Hematopoietic multipotent progenitor cell treated with erythropoietin and hydrocortisone succinate and interleukin-3 and kit ligand, for 6 days (in vitro differentiated cells): Measurements from ENCODE around the gene LRRC32.
"Not testable (repeated sequence)": the region's sequence is repeated elsewhere in the genome, so short reads cannot be mapped to it uniquely, and the experiment has no call there.

ENCODE experiments used
- DNase-seq: peaks from one replicate; pipeline ENCODE4 v3.0.0-alpha.2; 2015

LRRC32 gene

DNA sequence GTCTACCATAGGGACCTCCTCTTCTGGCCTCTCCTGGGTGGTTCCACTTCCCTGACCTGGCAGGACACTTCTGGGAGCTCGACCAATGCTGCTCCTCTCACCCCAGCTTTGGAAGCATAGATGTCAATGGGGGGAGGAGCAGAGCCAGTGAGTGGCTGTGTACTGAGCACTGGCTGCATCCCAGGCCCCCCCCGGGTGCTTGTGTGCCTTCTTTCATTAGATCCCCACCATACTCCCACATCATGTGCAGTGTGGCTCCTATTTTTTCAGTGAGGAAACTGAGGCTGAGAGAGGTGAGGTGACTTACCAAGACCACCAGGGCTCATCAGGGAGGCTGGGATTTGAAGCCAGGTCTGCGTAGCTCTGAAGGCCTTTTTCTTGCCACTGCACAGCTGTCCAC is 44.3 kb downstream of the LRRC32 start:
- DNase-seq = no peak

DNA sequence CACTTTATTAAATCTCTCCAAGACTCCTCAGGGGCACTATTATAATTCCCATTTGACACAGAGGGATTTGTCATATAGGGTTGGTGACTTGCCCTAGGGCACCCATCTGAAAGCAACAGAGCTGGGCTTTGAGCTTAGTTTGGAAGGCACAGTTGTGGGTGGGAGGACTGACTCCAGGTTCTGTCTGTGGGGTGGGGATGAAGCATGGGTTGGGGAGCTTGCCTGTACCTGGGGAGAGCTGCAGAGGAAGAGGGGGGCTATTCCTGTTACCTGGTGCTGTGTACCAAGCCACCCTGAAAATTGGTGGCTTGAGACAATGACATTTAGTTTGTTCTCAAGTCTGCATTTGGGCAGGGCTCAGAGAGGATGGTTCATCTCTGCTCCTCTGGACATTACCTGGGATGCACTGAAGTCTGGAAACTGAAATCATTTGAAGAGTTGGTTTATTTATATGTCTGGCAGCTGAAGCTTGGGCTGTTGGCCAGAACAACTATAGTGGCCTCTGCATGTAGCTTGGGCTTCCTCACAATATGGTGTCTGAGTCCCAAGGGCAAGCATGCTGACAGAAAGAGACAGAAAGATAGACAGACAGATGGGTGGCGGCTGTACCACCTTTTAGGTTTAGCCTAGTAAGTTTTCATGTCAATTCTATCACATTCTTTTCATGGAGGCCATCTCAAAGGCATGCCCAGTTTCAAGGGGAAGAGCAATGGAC is 44.9 kb downstream of the LRRC32 start:
- DNase-seq = no peak

DNA sequence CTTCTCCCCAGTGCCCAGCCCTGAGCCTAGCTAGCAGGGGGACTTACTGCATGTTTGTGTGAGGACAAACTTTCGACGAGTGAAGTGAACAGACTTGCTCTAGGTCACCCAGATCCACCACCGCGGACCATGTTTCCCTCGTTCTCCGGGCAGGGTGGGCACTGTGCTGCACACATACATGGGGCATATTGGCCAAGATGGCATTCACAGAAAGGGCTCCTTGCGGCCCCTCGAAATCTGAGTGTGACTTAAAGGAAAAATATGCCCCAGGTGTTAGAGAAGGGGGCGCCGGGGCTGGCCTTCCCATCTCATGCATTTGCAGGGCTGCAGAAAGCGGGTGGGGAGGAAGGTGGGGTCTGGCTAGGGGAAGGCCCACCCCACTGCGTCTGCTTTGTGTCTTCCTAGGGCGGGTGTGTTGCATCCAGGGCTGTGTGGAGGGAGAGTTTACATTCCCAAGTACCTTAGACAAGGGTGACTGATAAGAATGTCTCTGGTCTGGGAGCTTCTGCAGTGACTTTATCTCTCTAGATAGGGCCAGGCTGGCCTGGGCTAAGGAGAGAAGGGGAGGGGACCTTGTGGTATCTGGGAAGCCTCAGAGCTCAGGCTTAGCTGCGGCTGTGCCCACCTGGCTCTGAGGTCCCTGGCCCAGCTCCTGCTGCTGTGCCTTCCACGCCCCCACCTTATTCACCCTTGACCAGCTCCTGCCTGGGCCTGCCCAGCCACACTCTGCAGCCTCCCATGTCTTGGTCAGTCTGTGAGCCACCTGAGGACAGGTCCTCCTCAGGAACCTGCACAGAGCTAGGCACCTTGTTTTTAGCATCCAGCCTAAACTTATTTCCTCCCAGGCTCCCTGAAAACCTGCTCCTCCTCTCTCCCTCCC is 45.8 kb downstream of the LRRC32 start:
- peak; percentile 27 for DNase-seq

DNA sequence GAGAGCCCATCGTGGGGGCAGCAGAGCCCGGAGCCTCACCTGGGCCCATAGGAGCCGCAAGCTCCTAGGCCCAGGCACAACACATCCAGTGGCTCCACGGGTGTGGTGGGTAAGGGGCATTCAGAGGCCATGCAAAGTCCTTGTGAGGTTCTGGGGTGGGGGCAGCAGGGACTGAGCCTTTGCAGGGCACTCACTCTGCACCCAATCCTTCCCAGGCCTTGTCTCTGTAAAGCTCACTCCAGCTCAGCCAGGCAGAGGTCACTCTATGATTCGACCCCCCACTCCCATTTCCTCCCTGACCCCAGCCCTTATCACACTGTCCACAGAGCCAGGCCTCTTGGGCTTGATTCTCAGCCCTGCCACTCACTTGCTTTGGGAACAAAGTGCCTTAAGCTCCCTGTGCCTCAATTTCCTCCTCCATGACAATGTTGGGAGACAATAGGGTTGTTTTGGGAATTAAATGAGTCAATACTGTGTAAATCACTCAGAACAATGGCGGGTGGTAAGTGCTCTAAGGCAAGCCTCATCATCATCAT is 46.6 kb downstream of the LRRC32 start:
- DNase-seq = no peak

DNA sequence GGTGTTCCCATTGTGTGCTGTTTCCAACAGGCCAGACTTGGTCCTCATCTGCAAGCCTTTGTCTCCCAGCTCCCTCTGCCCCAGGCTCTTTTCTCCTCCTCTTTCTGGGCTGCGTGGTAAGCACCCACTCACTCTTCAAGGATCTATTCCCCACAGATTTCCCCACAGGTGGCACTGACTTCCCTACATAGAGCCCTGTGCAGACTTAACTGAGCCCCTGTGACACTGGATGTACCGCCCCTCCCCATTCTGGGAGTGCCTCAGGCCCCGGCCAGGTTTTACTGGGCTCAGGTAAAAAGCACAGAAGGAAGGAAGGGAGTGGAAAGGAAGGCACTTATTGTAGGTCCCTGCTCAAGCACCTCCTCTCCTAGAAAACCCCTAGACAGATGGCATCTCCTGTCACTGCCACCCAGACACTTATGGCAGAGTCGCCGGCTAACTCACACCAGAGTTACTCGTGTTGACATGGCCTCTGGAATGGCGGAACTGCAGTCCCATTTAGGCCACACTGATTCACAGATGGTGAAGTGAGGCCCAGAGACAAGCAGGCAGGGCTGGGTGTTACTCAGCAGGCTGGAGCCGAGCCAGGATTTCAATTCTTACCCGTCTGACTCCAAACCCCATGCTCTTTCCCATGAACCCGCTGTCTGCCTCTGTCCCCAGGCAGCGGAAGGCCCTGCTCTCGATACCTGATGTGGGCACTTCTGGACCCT is 47.2 kb downstream of the LRRC32 start:
- DNase-seq = peak; percentile 39

- no peak for DNase-seq
Measured at GRCh38 chr11:76622493-76623094, 48.0 kb downstream of the LRRC32 start.

- DNase-seq = no peak
Measured at GRCh38 chr11:76621868-76622267, 48.7 kb downstream of the LRRC32 start.

DNA sequence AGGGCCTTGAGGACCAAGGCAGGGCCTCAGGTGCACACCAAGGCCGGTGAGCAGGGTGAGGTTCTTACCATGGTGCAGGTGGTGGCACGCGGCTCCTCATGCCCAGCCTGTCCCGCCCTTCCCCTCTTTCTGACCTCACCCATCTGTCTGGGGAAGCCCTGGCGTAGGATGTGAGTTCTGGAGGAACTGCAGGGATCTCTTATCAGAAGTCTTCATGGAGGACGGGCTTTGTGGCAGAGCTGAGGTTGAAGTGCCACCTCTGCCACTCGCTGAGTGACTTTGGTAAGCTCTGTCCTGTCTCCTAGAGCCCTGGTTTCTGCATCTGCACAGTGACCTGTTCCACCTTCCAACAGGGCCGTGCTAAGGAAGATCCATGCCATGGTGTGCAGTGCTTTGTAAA is 49.1 kb downstream of the LRRC32 start:
- DNase-seq = no peak

- DNase-seq = no peak
Measured at GRCh38 chr11:76620489-76620888, 50.1 kb downstream of the LRRC32 start.

- DNase-seq = not testable (repeated sequence)
Measured at GRCh38 chr11:76619801-76620200, 50.7 kb downstream of the LRRC32 start.

DNA sequence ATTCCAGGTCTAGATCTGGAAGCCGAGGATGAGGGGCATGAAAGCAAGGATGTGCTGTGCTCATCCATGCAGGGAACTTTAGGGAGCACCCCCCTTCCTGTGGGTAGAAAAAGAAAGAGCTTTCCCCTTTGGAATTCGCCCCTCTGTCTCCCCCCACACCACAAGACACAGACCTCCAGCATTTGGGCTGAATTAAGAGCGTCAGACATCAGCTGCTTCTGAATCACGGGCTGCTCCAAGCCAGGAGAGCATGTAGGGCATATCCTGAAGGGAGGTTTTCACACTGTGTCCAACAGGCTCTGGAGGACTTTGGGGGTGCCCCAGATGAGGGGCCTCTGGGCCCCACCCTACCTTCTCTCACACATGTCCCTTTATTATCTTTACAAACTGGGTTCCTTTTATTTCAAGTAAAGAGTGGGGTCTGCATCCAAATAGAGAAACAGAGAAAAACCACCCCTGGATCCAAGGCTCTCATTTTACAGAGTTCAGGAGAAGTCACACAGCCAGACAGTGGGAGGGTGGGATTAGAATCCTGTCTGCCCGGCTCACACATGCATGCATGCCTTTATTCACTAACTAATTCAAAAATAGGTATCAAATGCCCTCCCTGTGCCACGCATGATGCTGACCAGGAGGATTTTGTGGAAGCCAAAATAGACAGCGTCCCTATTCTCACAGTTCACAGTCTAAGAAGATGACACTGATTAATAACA is 52.8 kb downstream of the LRRC32 start:
- no peak for DNase-seq

DNA sequence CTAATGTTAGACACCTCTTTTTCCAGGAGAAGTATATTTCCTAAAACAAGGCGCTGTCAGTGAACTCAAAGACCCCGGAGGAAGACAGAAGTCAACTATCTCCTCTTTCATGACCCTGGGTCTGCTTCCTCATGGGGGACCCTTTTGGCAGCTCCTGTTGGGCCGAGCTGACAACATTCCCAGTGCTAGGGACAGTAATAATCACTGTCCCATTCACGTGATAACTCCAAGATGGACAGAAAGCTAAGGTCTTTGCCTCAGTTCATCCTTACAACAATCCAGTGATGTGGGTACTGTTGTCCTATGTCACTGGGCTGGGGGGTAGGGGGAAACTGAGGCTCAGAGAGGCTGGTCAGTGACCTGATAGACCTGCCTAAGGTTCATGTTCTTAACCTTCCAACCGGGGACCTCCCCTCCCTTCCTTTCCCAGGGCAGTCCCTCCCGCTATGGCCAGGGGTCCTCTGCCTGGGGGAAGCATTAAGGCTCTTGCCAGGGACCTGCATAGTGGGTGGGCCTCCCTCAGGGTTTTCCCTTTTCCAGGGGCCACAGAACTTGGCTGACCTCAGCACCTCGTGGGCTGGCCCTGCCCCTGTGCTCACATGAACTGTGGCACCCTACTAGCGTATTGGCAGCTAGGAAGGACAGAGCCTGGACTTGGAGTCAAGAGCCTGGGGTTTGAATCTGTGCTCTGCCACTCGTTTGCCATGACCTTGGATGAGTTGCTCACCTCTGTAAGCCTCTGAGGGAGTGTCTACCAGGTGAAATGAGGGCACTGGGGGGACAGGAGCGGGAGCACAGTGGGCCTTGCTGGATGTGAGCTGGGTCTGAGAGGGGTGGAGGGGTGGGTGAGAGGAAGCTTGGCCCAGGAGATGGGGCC is 53.6 kb downstream of the LRRC32 start:
- no peak for DNase-seq

GRCh38 chr11:76615950-76616349 is 54.6 kb downstream of the LRRC32 start:
- no peak for DNase-seq

DNA sequence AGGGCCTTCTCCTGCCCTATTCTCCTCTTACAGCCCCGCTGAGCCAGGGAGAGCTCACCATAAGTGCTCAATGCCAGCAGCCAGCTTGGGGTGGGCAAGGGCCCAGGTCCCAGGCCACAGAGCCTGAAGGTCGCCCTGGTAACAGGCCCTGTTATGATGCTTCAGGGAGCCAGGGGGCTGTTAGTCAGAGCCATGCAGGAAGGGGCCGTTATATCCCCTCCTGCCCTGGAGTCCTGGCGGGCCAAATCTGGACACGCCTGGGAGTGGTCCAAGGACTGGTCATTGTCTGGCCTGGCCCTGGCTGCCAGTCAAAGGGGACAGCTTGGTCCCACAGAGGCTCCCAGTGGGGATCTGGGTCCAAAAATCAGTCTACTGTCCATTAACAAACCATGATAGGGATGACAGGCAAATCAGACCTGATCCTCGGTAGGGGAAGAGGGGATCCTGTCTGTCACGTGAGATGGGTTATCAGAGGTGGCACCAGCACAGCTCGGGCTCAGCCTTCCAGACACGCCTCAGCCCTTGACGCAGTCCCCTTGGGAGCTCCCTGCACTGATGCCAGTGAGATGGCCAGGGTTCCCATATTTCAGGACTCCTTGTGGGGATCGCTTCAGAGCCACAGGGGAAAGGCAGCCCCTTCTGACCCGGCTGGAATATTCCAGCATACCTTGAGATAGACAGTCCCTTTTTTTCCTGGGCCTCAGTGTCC is 55.9 kb downstream of the LRRC32 start:
- no peak for DNase-seq

- DNase-seq = no peak
Measured at GRCh38 chr11:76613901-76614300, 56.6 kb downstream of the LRRC32 start.

- no peak for DNase-seq
Measured at GRCh38 chr11:76612226-76612625, 58.3 kb downstream of the LRRC32 start.

- DNase-seq = no peak
Measured at GRCh38 chr11:76610871-76611475, 59.6 kb downstream of the LRRC32 start.

- DNase-seq = no peak
Measured at GRCh38 chr11:76610371-76610770, 60.2 kb downstream of the LRRC32 start.

DNA sequence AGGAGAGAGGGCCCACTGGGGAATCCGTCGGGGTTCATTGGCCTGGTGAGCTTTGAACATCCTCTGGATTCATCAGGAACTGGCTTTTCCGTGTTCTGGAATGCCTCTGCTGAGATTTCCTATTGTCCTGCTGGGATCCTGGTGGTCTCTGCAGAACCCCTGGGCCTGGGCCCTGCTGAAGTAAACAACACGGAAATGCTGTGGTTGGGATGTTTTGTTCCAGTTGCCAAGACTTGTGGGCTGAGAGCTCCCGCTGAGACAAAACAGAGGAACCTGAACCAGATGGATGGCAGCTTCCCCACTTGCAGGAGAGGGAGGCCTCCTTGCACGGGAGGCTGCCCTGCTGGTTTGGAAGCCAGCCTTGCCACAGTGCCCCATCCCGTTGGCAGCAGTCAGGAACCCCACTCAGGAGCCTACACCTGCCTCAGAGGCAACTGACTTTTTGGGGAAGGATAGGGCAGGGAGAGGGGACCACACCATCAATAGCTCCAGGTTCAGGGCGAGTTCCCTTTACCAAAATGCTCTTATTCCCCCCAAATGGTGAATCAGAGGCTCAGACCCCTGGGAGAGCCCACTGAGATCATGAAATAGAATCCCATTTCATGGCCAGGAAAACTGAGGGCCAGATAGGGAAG is 60.7 kb downstream of the LRRC32 start:
- DNase-seq = no peak
